DMS 273 (cell line): ENCODE measurements around the gene SLC30A2.

Source experiments
- DNase-seq: peaks from one replicate; lab custom pipeline; 2025; ENCODE audit not compliant: unreplicated experiment; lab: John Stamatoyannopoulos, UW

SLC30A2 gene

GRCh38 chr1:26023826-26024225, 22.1 kb downstream of the SLC30A2 start:
- DNase-seq = no peak

GRCh38 chr1:26023009-26023408, 22.9 kb downstream of the SLC30A2 start:
- DNase-seq = peak; percentile 80

GRCh38 chr1:26022404-26022779, 23.5 kb downstream of the SLC30A2 start:
- DNase-seq = peak; percentile 61

GRCh38 chr1:26021647-26022403, 24.1 kb downstream of the SLC30A2 start, which contains the start of gene EXTL1:
TSS of gene EXTL1 (plus strand) at chr1:26021775. CDS start at chr1:26022647, 872 bp downstream.
- peak; percentile 96 for DNase-seq

- no peak for DNase-seq
Measured at GRCh38 chr1:26020941-26021646, 24.8 kb downstream of the SLC30A2 start.

GRCh38 chr1:26020330-26020768, 25.6 kb downstream of the SLC30A2 start:
- DNase-seq = no peak

- DNase-seq = no peak
Measured at GRCh38 chr1:26019641-26020315, 26.1 kb downstream of the SLC30A2 start.

- DNase-seq = peak; percentile 54
Measured at GRCh38 chr1:26017606-26018005, 28.3 kb downstream of the SLC30A2 start.

- no peak for DNase-seq
Measured at GRCh38 chr1:26016953-26017545, 28.9 kb downstream of the SLC30A2 start.

- peak; percentile 84 for DNase-seq
Measured at GRCh38 chr1:26016258-26016952, 29.5 kb downstream of the SLC30A2 start.

- DNase-seq = no peak
Measured at GRCh38 chr1:26015358-26015757, 30.6 kb downstream of the SLC30A2 start.

- no peak for DNase-seq
Measured at GRCh38 chr1:26014179-26014578, 31.7 kb downstream of the SLC30A2 start.

GRCh38 chr1:26012864-26013263, 33.1 kb downstream of the SLC30A2 start:
- peak; percentile 81 for DNase-seq

- no peak for DNase-seq
Measured at GRCh38 chr1:26010825-26011224, 35.1 kb downstream of the SLC30A2 start.

- DNase-seq = peak; percentile 71
Measured at GRCh38 chr1:26009796-26010447, 36.0 kb downstream of the SLC30A2 start.

GRCh38 chr1:26006710-26007109, 39.2 kb downstream of the SLC30A2 start:
- DNase-seq = no peak

GRCh38 chr1:26005434-26006105, 40.3 kb downstream of the SLC30A2 start:
- no peak for DNase-seq

GRCh38 chr1:26003756-26004155, 42.2 kb downstream of the SLC30A2 start:
- no peak for DNase-seq

GRCh38 chr1:26003262-26003661, 42.7 kb downstream of the SLC30A2 start:
- DNase-seq = no peak
